Thoracic aorta (tissue), 2 donors: ENCODE measurements around the gene LRIG3. TPM values are rescaled to one million over a fixed set of nuclear protein-coding genes. Genes with fewer than 3 reads are reported as not detected.

Experiments used
- ATAC-seq: fragments of 150-250 bp; one replicate; pipeline ENCODE4 v1.8.0; 2017; ENCODE audit warnings: low read depth; ENCODE audit not compliant: insufficient number of reproducible peaks, low FRiP score
- DNase-seq: peaks from one replicate; pipeline ENCODE4 v3.0.0-alpha.2; 2020; ENCODE audit warnings: low spot score
- H3K27ac ChIP-seq, 2 donors: fragments of 200-600 bp; sonication (generic); 1 replicate in 1 of 2; 2 replicates in 1 of 2; pipeline ENCODE4 v1.5.1; 2016; ENCODE audit warnings: mild to moderate bottlenecking in 2 of 2, moderate library complexity in 2 of 2
- H3K27me3 ChIP-seq: fragments of 200-600 bp; sonication (generic); replicated peaks from 2 replicates; pipeline ENCODE4 v1.6.0; 2016; ENCODE audit warnings: mild to moderate bottlenecking; ENCODE audit not compliant: insufficient read depth
- H3K36me3 ChIP-seq: fragments of 200-600 bp; sonication (generic); one replicate; pipeline ENCODE4 v1.5.1; 2016
- H3K4me1 ChIP-seq, 2 donors: fragments of 200-600 bp; sonication (generic); 1 replicate in 1 of 2; 2 replicates in 1 of 2; pipeline versions ENCODE4 v1.5.1 to v1.6.0; 2016; ENCODE audit warnings: low read depth in 2 of 2, mild to moderate bottlenecking in 1 of 2; ENCODE audit not compliant: control insufficient read depth in 1 of 2
- H3K4me3 ChIP-seq: fragments of 200-600 bp; sonication (generic); 2 replicates; pipeline ENCODE4 v1.5.1; 2016; ENCODE audit warnings: mild to moderate bottlenecking
- H3K9me3 ChIP-seq: fragments of 200-600 bp; sonication (generic); 2 replicates; pipeline ENCODE4 v1.5.1; 2016
- total RNA-seq, 2 donors: library from RNA; depleted of rRNA; stranded (reverse); fragments of >200 nt; gene quantifications; one replicate each; pipeline versions ENCODE4 v1.1.0 to v1.2.3, GENCODE V29; 2016
- TF ChIP-seq, protein P1 (sequence below): fragments of 200-600 bp; sonication (generic); IDR thresholded peaks from one replicate; pipeline ENCODE4 v1.5.1; 2019; ENCODE audit warnings: antibody characterized with exemption

LRIG3 gene
- total RNA-seq, 2 donors from 2014 or later = 34.4 to 70.0 TPM

DNA sequence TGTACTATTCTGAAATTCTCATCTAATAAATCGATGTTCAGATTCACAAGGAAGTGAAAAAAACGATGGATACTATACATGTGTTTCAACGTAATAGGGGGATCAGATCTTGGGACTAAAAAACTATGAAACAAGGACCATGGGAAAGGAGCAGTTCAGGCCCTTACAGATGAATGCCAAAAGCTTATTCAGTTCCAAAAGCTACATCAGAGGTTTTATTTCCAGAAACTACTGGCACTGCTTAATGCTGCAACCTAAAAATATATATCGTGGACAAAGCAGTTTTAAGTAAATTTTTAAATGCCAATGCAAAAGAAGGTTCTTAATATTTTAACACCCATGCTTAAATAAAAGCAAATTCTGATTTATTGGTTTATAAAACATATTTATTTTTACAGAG lies 38.5 kb downstream of the LRIG3 start:
- Histone ChIP-seq H3K27ac (peak overlapping the region; percentile 44 to 46), H3K36me3 (peaks cover 31% of the 10 kb centered on the region), H3K4me1 (peaks cover 17 to 51% of the 10 kb centered on the region in 2 donors), H3K27me3 (no peaks in the 10 kb centered on the region), H3K9me3 (no peaks in the 10 kb centered on the region), H3K4me3 (peak overlapping the region; percentile 36)
- no peak for DNase-seq
- ATAC-seq = no peak
- TF ChIP-seq, protein P1, sequence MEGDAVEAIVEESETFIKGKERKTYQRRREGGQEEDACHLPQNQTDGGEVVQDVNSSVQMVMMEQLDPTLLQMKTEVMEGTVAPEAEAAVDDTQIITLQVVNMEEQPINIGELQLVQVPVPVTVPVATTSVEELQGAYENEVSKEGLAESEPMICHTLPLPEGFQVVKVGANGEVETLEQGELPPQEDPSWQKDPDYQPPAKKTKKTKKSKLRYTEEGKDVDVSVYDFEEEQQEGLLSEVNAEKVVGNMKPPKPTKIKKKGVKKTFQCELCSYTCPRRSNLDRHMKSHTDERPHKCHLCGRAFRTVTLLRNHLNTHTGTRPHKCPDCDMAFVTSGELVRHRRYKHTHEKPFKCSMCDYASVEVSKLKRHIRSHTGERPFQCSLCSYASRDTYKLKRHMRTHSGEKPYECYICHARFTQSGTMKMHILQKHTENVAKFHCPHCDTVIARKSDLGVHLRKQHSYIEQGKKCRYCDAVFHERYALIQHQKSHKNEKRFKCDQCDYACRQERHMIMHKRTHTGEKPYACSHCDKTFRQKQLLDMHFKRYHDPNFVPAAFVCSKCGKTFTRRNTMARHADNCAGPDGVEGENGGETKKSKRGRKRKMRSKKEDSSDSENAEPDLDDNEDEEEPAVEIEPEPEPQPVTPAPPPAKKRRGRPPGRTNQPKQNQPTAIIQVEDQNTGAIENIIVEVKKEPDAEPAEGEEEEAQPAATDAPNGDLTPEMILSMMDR = no peak

DNA sequence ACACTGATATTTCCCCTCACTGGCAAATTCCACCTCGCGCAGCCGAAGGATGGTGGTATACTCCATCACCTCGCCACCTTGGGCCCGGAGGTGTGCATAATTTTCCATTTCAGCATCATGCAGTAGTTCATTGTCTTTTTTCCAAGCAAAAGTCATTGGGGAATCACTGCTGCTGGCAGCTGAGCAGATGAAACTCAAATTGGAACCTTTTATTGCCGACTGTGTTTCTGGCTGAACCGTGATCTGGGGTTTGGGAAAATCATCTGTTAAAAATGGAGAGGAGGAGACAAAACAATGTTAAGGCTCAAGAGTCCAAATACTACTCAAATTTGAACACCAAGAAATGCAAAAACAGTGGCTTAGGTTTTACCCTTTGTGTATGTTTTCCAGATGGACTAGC lies 39.7 kb downstream of the LRIG3 start:
- TF ChIP-seq, protein P1 = no peak
- no peak for DNase-seq
- Histone ChIP-seq H3K27ac (peak overlapping the region; percentile 44 to 46), H3K4me1 (peaks cover 17 to 51% of the 10 kb centered on the region in 2 donors), H3K36me3 (peaks cover 39% of the 10 kb centered on the region), H3K4me3 (no peak overlapping the region), H3K9me3 (no peaks in the 10 kb centered on the region), H3K27me3 (no peaks in the 10 kb centered on the region)
- no peak for ATAC-seq

DNA sequence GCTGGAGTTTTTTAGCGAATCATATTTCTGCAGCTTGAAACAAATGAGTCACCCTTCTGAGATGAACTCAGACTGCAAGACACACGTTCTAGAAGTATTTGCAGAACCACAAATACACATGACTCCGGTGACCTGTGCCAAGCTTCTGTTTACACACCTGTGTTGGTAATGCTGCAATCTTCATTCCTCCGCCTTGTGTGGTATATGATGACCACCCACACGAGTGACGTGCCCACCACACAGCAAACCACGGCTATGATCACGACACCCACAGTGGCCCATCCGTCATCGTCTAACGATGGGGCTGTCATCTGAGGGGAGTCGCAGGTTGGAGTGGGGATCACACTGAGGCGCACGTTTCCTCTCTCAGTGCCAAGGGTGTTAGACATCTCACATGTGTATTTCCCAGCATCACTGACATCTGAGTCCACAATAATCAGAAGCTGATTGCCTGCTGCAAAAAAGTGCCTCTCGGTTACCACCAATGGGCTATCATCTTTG lies 43.0 kb downstream of the LRIG3 start:
- ATAC-seq (no peak), DNase-seq (no peak)
- peaks cover 59% of the 10 kb centered on the region for H3K36me3 ChIP-seq
- no peaks in the 10 kb centered on the region for H3K27me3 ChIP-seq
- peaks cover 3 to 19% of the 10 kb centered on the region in 2 donors for H3K4me1 ChIP-seq
- H3K27ac ChIP-seq = no peak overlapping the region
- no peak overlapping the region for H3K4me3 ChIP-seq
- TF ChIP-seq, protein P1 = no peak
- no peaks in the 10 kb centered on the region for H3K9me3 ChIP-seq

DNA sequence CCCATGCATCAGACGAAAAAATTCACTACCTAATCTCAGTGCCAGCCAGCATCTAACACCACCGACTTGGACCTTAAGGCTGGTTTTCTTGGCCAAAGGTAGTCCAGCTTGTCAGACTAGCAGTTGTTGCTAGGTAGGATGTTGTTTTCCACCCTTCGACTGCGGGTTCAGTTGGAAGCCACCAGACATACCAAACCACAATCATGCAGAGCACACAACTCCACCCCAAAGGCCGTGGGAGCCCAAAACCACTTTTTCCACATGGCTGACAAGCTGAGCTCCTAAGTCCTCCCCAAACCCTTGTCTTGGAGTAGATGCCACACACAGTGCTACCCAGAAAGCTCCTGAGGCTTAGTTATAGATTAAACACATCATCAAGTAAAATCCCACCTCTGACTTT lies 46.8 kb downstream of the LRIG3 start:
- ATAC-seq = no peak
- TF ChIP-seq, protein P1 = no peak

DNA sequence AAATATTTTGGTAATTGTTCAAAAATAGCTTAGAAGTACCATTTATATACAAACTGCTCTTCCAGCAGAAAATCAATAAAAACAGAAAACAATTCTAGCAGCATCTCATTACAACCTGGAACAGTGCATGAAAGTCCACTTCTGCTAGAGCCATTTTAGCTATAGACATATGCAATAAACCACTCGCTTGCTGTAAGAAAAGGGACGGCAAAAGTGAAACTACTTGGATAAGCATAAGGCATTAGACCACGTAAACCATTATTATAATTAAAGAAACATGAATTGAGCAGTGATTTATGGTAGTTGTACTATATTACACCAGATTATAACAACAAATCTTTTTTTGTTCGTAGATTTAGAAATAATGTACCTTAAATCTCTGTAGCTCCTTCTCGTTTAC lies 48.7 kb downstream of the LRIG3 start:
- peak overlapping the region; percentile 33 for H3K4me3 ChIP-seq
- H3K36me3 ChIP-seq = peaks cover 33% of the 10 kb centered on the region
- TF ChIP-seq, protein P1 = no peak
- H3K27ac ChIP-seq = no peak overlapping the region
- H3K27me3 ChIP-seq = no peaks in the 10 kb centered on the region
- no peak for DNase-seq
- ATAC-seq = no peak
- H3K4me1 ChIP-seq = no peaks in the 10 kb centered on the region
- no peaks in the 10 kb centered on the region for H3K9me3 ChIP-seq

More for the DNA sequence above, 46.8 kb downstream of the LRIG3 start:
- no peaks in the 10 kb centered on the region for H3K4me1 ChIP-seq
- no peaks in the 10 kb centered on the region for H3K27me3 ChIP-seq
- no peak overlapping the region for H3K27ac ChIP-seq
- peaks cover 43% of the 10 kb centered on the region for H3K36me3 ChIP-seq
- no peak overlapping the region for H3K4me3 ChIP-seq
- DNase-seq = no peak
- H3K9me3 ChIP-seq = no peaks in the 10 kb centered on the region
